SHP77 (cell line): Measurements from ENCODE around the gene TNFRSF6B.

Source experiments
- DNase-seq, 2 experiments: peaks; one replicate each; lab custom pipeline; 2025; lab: John Stamatoyannopoulos, UW

TNFRSF6B gene

GRCh38 chr20:63686094-63686491 lies 10.4 kb upstream of the TNFRSF6B start:
- no peak for DNase-seq

GRCh38 chr20:63686492-63687321 lies 9.7 kb upstream of the TNFRSF6B start:
- no peak for DNase-seq

GRCh38 chr20:63687419-63688178 lies 8.9 kb upstream of the TNFRSF6B start:
- no peak for DNase-seq

- no peak for DNase-seq
Measured at GRCh38 chr20:63688228-63689045, 8.0 kb upstream of the TNFRSF6B start.

DNA sequence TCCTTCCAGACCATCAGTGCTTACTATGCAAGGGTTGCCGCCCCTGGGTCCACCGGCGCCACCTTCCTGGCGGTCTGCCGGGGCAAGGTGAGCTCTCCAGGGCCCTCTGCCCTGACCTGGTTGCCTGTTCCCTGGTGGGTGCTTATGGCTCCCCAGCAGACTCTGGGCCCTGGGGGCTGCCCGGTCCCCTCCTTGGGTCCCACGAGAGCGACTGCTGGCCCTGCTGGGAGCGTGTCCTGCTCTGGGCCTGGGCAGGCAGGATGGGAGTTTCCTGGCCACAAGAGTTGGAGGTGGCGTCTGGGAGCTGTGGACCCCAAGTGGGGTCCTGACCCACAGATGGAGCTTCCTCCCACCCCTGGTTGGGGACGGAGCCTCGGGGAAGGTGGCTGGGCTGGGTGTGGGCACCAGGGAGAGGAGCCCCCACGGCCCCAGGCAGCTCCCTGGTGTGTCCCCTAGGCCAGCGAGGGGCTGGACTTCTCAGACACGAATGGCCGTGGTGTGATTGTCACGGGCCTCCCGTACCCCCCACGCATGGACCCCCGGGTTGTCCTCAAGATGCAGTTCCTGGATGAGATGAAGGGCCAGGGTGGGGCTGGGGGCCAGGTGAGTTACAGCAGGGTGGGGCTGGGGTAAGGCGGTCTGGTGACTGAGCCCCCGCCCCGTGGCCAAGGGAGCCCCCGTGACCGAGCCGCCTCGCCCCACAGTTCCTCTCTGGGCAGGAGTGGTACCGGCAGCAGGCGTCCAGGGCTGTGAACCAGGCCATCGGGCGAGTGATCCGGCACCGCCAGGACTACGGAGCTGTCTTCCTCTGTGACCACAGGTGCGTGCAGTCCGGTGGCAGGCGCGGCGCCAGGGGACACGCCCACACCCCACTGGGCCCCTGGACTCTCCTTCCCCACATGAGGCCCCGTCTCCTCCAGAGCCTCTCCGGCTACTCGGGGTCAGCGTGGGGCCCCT lies 7.1 kb upstream of the TNFRSF6B start:
- DNase-seq: no peak

DNA sequence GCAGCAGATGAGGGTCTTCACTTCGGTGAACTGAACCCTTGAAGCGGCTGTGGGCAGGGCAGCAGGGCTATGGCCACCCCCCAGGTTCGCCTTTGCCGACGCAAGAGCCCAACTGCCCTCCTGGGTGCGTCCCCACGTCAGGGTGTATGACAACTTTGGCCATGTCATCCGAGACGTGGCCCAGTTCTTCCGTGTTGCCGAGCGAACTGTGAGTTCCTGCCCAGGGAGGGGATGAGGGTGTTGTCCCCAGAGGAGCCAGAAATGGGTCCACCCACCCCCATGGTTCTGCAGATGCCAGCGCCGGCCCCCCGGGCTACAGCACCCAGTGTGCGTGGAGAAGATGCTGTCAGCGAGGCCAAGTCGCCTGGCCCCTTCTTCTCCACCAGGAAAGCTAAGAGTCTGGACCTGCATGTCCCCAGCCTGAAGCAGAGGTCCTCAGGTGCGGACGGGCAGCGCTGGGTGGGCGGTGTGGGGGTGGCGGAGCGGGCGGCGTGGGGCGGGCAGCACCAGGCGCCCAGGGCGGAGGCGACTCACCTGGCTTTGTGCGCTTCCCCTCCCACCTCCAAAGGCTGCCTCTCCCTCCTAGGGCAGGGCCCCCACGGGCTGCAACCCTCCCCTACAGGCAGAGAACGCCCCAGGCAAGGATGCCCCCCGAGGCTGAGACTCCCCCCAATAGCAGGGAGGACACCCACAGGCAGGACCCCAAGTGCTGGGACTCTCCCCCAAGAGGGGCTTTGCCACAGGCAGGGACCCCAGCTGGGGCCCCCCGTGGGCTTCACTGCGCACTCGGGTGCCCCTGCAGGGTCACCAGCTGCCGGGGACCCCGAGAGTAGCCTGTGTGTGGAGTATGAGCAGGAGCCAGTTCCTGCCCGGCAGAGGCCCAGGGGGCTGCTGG lies 6.2 kb upstream of the TNFRSF6B start:
- DNase-seq: no peak

GRCh38 chr20:63690898-63691710 lies 5.3 kb upstream of the TNFRSF6B start:
- no peak for DNase-seq

DNA sequence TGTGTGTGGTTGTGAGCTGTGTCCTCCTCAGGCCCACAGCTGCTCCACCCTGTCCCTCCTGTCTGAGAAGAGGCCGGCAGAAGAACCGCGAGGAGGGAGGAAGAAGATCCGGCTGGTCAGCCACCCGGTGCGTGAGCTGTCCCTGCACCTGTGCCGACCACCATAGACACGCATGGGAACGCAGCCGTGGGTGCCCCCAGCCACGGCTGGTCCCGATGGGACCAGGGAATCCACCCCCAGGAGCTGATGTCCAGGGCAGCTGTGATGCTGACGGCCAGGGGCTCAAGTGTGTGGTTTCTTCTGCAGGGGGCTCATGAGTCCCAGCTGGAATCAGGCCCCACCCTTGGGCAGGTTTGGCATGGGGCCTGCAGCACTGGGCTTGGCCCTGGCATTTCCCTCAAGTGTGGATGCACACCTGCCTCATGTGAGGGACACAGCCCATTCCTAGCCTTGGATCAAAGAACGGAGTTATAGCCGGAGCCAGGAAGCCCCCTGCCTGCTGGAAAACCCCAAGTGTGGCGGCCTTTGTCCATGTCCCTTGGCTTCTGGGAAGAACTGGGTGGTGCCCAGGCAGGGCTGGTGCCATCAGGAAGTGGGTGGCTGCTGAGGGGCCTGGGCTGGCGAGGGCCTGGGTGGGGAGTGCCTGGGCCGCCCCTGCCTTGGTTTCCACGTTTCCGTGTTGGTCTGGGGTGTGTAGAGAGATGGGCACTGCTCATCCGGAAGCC lies 4.6 kb upstream of the TNFRSF6B start:
- no peak for DNase-seq

GRCh38 chr20:63692436-63693082 lies 3.9 kb upstream of the TNFRSF6B start:
- DNase-seq: no peak

- DNase-seq: no peak
Measured at GRCh38 chr20:63693083-63693732, 3.2 kb upstream of the TNFRSF6B start.

DNA sequence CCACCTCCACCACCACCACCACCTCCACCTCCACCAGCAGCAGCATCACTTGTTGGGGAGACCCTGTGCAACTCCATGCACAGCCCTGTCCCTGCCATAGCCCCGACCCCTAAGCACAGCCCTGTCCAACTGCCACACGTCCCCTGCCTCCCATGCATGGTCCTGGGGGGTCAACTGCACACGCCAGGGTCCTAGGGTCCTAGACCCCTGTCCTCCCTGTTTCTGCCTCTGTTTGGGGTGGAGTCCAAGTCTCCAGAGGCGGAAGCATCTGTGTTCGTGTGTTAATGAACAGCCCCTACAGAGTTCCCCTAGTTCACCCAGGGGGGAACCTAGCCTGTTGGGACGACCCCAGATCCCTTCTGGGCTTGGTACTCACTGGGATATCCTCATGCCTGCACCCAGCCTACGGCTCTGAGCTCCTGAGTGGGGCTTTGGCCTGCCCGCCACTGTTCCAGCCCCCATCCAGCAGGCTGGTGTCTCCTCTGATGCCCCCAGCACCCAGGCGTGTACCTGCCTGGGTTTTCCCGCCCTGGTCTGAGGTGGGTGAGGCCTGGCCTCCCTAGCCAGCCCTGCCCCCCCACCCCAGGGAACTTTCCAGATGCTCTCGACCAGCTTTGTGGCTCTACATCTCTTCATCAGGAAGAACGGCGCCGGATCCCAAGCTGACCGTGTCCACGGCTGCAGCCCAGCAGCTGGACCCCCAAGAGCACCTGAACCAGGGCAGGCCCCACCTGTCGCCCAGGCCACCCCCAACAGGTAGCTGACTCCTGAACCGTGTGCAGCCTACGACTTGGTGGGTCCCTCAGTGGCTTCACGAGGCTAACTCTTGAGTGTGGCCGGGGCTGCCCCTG lies 2.5 kb upstream of the TNFRSF6B start:
- no peak for DNase-seq

DNA sequence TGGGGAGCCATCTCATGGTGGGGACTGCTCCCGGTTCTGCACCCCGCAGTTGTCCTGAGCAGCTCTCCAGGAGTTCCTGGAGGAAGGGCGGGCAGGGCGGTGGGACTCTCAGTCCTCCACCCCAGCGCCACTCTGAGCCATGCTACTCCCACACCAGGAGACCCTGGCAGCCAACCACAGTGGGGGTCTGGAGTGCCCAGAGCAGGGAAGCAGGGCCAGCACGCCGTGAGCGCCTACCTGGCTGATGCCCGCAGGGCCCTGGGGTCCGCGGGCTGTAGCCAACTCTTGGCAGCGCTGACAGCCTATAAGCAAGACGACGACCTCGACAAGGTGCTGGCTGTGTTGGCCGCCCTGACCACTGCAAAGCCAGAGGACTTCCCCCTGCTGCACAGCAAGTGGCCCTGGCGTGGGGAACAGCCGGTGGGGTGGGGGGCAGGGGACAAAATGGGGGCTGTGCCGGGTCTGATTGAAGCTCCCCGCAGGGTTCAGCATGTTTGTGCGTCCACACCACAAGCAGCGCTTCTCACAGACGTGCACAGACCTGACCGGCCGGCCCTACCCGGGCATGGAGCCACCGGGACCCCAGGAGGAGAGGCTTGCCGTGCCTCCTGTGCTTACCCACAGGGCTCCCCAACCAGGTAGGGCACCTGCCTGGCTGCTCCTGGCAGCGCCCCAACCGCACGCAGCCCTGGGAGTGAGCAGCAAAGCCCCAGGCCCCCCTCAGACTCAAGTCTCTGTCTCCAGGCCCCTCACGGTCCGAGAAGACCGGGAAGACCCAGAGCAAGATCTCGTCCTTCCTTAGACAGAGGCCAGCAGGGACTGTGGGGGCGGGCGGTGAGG lies 1.6 kb upstream of the TNFRSF6B start:
- no peak for DNase-seq

GRCh38 chr20:63695424-63696305 lies 787 bp upstream of the TNFRSF6B start:
- DNase-seq: no peak

DNA sequence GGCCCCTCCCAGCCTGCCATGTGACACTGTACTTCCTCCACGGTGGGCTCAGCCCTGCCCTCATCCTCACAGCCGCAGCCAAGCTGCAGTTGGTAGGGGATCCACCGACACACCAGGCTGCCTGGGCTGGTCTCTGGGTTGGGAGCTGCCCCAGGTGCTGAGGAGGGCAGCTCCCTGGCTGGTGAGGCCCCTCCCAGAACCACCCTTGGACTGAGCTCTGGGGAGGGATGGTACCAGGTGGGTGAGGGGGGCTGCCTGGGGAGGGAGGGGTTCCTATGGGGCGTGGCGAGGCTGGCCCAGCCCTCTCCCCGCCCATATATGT lies 185 bp upstream of the TNFRSF6B start:
- no peak for DNase-seq

DNA sequence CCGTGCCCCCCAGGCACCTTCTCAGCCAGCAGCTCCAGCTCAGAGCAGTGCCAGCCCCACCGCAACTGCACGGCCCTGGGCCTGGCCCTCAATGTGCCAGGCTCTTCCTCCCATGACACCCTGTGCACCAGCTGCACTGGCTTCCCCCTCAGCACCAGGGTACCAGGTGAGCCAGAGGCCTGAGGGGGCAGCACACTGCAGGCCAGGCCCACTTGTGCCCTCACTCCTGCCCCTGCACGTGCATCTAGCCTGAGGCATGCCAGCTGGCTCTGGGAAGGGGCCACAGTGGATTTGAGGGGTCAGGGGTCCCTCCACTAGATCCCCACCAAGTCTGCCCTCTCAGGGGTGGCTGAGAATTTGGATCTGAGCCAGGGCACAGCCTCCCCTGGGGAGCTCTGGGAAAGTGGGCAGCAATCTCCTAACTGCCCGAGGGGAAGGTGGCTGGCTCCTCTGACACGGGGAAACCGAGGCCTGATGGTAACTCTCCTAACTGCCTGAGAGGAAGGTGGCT lies 960 bp downstream of the TNFRSF6B start:
- DNase-seq: no peak
